Fibroblast of lung (primary cell): ENCODE data around the gene MYOM1. TPM values are rescaled to one million over a fixed set of nuclear protein-coding genes. Genes with fewer than 3 reads are reported as not detected.

ENCODE experiments used
- DNase-seq, 2 donors: peaks; one replicate each; pipeline versions ENCODE4 v3.0.0 to v3.0.0-alpha.2; 2010; ENCODE audit warnings: low read depth in 2 of 2
- H2AFZ ChIP-seq: 2 replicates; pipeline ENCODE4 v1.5.1; 2012; ENCODE audit warnings: low read length, control low read depth, inconsistent platforms
- H3K27ac ChIP-seq: 2 replicates; pipeline ENCODE4 v1.5.1; 2011; ENCODE audit warnings: low read length, control low read depth; ENCODE audit not compliant: insufficient read depth
- H3K27me3 ChIP-seq: 2 replicates; pipeline ENCODE4 v1.5.1; 2011; ENCODE audit warnings: mild to moderate bottlenecking, low read length; ENCODE audit not compliant: control insufficient read depth, insufficient read depth
- H3K36me3 ChIP-seq: 2 replicates; pipeline ENCODE4 v1.5.1; 2011; ENCODE audit warnings: low read length; ENCODE audit not compliant: control insufficient read depth, insufficient read depth
- H3K4me1 ChIP-seq: 2 replicates; pipeline ENCODE4 v1.5.1; 2011; ENCODE audit warnings: low read length; ENCODE audit not compliant: control insufficient read depth, insufficient read depth; ENCODE audit errors: extremely low read depth
- H3K4me2 ChIP-seq: 2 replicates; pipeline ENCODE4 v1.5.1; 2011; ENCODE audit warnings: low read length, control low read depth; ENCODE audit not compliant: insufficient read depth; ENCODE audit errors: extremely low read depth
- H3K4me3 ChIP-seq, 4 experiments: fragments of 200-600 bp in 1 of 4; sonication (generic) in 1 of 4; replicated peaks in 1 of 4; 2 replicates each; pipeline ENCODE4 v1.5.1; 2011 to 2016; ENCODE audit warnings: low read length in 4 of 4, low read depth in 3 of 4, mild to moderate bottlenecking in 3 of 4, control low read depth in 2 of 4, inconsistent platforms in 1 of 4, mixed read lengths in 1 of 4; ENCODE audit not compliant: insufficient read depth in 1 of 4; ENCODE audit errors: control extremely low read depth in 1 of 4
- H3K79me2 ChIP-seq: 2 replicates; pipeline ENCODE4 v1.5.1; 2012; ENCODE audit warnings: mild to moderate bottlenecking, low read length, inconsistent platforms; ENCODE audit not compliant: control insufficient read depth, insufficient read depth
- H3K9ac ChIP-seq: 2 replicates; pipeline ENCODE4 v1.5.1; 2011; ENCODE audit warnings: mild to moderate bottlenecking, low read length, control low read depth; ENCODE audit not compliant: insufficient read depth
- H3K9me3 ChIP-seq: 2 replicates; pipeline ENCODE4 v1.5.1; 2012; ENCODE audit warnings: low read depth, low read length; ENCODE audit not compliant: control insufficient read depth, insufficient read depth
- H4K20me1 ChIP-seq: 2 replicates; pipeline ENCODE4 v1.5.1; 2011; ENCODE audit warnings: low read length; ENCODE audit not compliant: control insufficient read depth, insufficient read depth; ENCODE audit errors: extremely low read depth
- EZH2 ChIP-seq: IDR thresholded peaks from 2 replicates; pipeline ENCODE4 v1.5.1; 2012; ENCODE audit warnings: low read length, control low read depth, mild to moderate bottlenecking; ENCODE audit errors: missing control alignments
- polyA plus RNA-seq, 2 donors: library from polyadenylated mRNA; depleted of rRNA in 1 of 2; stranded (reverse) in 1 of 2; unstranded in 1 of 2; fragments of >200 nt; gene quantifications; 2 replicates each; pipeline ENCODE4 v1.2.1, GENCODE V29; 2011 to 2012; ENCODE audit warnings: missing spikeins in 1 of 2
- total RNA-seq: library from RNA; depleted of rRNA; stranded (reverse); fragments of >200 nt; gene quantifications from 2 replicates; pipeline ENCODE4 v1.2.1, GENCODE V29; 2014
- TF ChIP-seq, protein P1 (sequence below), 2 donors: IDR thresholded peaks in 1 of 2; conservative IDR thresholded peaks in 1 of 2; 1 replicate in 1 of 2; 2 replicates in 1 of 2; pipeline ENCODE4 v1.5.1; 2011 to 2012; ENCODE audit warnings: low read length in 2 of 2, control low read depth in 1 of 2, inconsistent platforms in 1 of 2, low read depth in 1 of 2, mild to moderate bottlenecking in 1 of 2

The MYOM1 gene
- total and polyA plus RNA-seq, 2 donors (not counting 1 experiment from before 2014, with no cell fraction given): 0.07 to 0.83 TPM

DNA sequence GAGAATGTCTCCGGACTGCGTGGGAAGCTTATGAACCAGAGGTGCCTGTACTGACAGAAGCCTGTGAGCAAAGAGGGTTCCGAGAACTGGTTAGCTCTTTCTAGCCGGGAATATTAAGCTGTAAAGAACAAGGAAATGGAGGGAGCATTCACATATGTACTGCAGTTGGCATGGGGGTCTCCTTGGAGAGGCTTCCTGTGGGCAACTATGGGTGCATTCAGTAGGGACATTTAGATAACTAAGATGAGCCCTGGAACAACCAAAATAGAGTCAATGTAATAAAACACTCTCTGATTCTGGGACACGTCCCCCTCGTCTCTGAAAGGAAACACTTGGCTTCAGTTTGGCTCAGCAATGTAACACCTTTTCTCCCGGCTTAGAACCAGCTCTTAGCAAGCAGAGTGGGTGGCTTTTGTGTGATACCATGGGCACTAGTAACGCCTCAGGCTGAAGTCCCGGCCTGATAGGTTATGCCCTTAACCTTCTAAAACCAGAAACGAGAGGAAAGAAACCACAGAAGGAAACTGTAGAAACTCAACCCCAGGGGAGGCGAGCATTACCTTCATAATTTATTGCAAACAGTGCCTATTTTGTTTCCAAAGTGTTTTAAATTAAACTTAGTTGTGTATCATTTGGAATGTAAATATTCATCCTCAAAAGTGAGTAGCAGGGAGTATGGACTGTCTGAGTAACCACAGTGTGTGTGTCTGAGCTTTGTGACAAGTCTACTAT is 158.0 kb downstream of the MYOM1 start:
- H3K9me3 ChIP-seq: no peaks in the 10 kb centered on the region
- TF ChIP-seq, protein P1, sequence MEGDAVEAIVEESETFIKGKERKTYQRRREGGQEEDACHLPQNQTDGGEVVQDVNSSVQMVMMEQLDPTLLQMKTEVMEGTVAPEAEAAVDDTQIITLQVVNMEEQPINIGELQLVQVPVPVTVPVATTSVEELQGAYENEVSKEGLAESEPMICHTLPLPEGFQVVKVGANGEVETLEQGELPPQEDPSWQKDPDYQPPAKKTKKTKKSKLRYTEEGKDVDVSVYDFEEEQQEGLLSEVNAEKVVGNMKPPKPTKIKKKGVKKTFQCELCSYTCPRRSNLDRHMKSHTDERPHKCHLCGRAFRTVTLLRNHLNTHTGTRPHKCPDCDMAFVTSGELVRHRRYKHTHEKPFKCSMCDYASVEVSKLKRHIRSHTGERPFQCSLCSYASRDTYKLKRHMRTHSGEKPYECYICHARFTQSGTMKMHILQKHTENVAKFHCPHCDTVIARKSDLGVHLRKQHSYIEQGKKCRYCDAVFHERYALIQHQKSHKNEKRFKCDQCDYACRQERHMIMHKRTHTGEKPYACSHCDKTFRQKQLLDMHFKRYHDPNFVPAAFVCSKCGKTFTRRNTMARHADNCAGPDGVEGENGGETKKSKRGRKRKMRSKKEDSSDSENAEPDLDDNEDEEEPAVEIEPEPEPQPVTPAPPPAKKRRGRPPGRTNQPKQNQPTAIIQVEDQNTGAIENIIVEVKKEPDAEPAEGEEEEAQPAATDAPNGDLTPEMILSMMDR (conservative IDR thresholded peaks at IDR 0.05 in 1 of 2, IDR thresholded peaks at IDR 0.05 in 1 of 2; ENCODE audit: low read depth in 1 of 2, low read length in 2 of 2): no peak
- TF ChIP-seq EZH2: no peak
- H4K20me1 ChIP-seq: no peaks in the 10 kb centered on the region
- peak overlapping the region; percentile 11 for H2AFZ ChIP-seq
- H3K4me1 ChIP-seq: no peaks in the 10 kb centered on the region
- no peak overlapping the region for H3K9ac ChIP-seq
- H3K4me3 ChIP-seq: no peak overlapping the region
- DNase-seq: no peak
- no peak overlapping the region for H3K27ac ChIP-seq
- H3K27me3 ChIP-seq: no peaks in the 10 kb centered on the region
- H3K4me2 ChIP-seq: no peak overlapping the region
- no peaks in the 10 kb centered on the region for H3K79me2 ChIP-seq
- H3K36me3 ChIP-seq: no peaks in the 10 kb centered on the region

GRCh38 chr18:3060667-3061580 is 158.8 kb downstream of the MYOM1 start:
- no peak for TF ChIP-seq EZH2
- TF ChIP-seq, protein P1 (conservative IDR thresholded peaks at IDR 0.05 in 1 of 2, IDR thresholded peaks at IDR 0.05 in 1 of 2; ENCODE audit: low read depth in 1 of 2, low read length in 2 of 2): no peak
- Histone ChIP-seq H3K27me3 (no peaks in the 10 kb centered on the region), H3K9me3 (no peaks in the 10 kb centered on the region), H3K36me3 (no peaks in the 10 kb centered on the region), H4K20me1 (no peaks in the 10 kb centered on the region), H3K79me2 (no peaks in the 10 kb centered on the region), H3K4me2 (no peak overlapping the region), H2AFZ (peak overlapping the region; percentile 77), H3K4me1 (no peaks in the 10 kb centered on the region), H3K9ac (no peak overlapping the region), H3K4me3 (no peak overlapping the region), H3K27ac (no peak overlapping the region)
- DNase-seq: no peak

DNA sequence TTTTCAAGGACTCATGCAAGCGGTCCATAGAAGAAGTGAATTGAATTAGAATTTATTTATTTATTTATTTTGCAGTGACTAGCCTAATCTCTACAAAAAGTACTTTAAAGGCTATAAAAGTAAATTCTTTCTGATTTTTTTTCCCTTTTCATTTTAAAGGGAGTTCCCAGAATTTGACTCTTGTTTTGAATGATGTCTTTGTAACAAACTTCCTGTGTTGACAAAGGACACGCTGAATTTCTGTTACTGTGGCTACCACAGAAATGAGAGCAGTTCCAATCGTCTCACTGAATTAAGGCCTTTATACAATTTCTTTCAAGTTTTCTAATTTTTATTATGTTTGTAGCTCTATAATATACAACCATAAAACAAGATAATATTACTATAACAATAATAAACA is 160.5 kb downstream of the MYOM1 start:
- Histone ChIP-seq H2AFZ (no peak overlapping the region), H3K4me3 (no peak overlapping the region), H3K27ac (no peak overlapping the region), H3K9me3 (no peaks in the 10 kb centered on the region), H3K36me3 (no peaks in the 10 kb centered on the region), H3K9ac (no peak overlapping the region), H3K27me3 (no peaks in the 10 kb centered on the region), H3K4me2 (no peak overlapping the region), H4K20me1 (no peaks in the 10 kb centered on the region), H3K79me2 (no peaks in the 10 kb centered on the region), H3K4me1 (no peaks in the 10 kb centered on the region)
- no peak for TF ChIP-seq EZH2
- no peak for DNase-seq
